ENCODE results near the gene SYCP2. TPM values are rescaled to one million over a fixed set of nuclear protein-coding genes. Genes with fewer than 3 reads are reported as not detected.

The SYCP2 gene
- total RNA-seq, 1 donor from 2014 or later = 4.1 TPM

Small RNAs within 50 kb of the gene (small RNA-seq; reads per million reads assigned to genes)
- not detected for gene RNU7-141P

Other genes with a start within 250 kb of the SYCP2 start
- gene PPP1R3D, start 6.7 kb upstream of the SYCP2 start, total RNA-seq = 2.4 TPM
- gene FAM217B, start 6.8 kb upstream of the SYCP2 start, total RNA-seq = 32.6 TPM
- gene CDH26, start 24.8 kb upstream of the SYCP2 start, total RNA-seq = 0.41 TPM